HG03469 (cell line): ENCODE measurements around the gene EVL.
"Not testable (repeated sequence)": the region's sequence is repeated elsewhere in the genome, so short reads cannot be mapped to it uniquely, and the experiment has no call there.

Experiments used
- ATAC-seq: cut with Tn5 transposase; IDR thresholded peaks from one replicate; pipeline ENCODE4 v1.9.1; 2021; ENCODE audit warnings: mild to moderate bottlenecking, moderate library complexity, moderate number of reproducible peaks; ENCODE audit not compliant: unreplicated experiment

Gene EVL

DNA sequence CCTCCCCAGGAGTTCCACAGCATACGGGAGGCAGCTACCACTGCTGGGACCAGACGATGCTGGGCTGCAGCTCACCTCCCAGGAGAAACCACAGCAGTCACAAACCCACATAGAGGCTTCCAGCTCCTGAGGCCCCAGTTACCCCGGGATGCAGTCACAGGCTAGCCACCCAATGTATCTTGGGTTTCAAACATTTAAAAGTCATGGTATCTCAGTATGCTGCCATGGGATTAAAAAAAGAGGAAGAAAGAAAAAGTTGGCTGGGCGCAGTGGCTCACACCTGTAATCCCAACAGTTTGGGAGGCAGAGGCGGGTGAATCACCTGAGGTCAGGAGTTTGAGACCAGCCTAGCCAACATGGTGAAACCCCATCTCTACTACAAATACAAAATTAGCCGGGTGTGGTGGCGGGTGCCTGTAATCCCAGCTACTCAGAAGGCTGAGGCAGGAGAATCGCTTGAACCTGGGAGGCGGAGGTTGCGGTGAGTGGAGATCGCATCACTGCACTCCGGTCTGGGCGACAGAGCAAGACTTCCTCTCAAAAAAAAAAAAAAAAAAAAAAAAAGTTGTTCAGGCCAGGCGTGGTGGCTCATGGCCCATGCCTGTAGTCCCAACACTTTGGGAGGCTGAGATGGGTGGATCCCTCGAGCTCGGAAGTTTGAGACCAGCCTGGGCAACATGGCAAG, 92.5 kb downstream of the EVL start:
- not testable (repeated sequence) for ATAC-seq

- no peak for ATAC-seq
Observed at GRCh38 chr14:100158566-100159093, 93.4 kb downstream of the EVL start.

DNA sequence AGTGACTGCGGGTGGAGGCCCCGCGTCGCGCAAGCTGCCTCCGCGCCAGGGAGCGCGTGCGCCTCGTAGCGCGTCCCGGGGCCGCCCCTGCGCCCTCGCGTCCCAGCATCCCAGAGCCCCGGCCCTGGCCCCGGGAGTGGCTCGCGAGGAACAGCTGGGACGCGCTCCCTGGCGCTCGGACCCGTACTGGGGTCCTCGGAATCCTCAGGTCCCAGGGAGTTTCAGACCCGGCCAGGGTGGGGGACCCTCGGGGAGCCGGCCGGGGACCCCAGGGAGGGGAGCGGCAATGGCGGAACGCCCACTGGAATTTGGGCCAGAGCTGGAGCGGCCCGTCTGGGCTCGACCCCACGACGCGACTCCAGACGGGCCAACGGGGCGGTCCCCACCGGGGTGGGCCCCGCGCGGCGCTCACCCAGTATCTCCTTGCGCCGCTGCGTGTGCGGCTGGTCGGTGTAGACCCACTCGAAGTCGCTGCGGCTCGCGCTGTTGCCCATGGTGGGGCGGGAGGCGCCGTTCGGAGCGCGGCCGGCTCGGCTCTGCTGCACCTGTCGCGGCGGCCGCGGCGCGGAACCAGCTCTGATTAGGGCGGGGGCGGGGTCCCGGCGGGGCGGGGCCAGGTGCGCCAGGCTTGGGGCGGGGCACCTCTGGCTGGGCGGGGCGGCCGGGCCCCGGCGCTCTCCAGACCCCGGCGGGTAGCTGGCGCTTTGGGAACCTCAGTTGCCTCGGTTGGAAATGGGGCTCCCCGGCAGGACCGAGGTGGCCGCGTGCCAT, 94.1 kb downstream of the EVL start, which contains the start of gene DEGS2:
DEGS2 (minus strand) TSS at position 552 of the 771 bp plus-strand sequence; CDS start at position 494, 58 bp downstream.
- no peak for ATAC-seq

- no peak for ATAC-seq
Observed at GRCh38 chr14:100159865-100160533, 94.8 kb downstream of the EVL start.

- ATAC-seq = no peak
Observed at GRCh38 chr14:100160534-100160916, 95.3 kb downstream of the EVL start.

- ATAC-seq = no peak
Observed at GRCh38 chr14:100165376-100165775, 100.2 kb downstream of the EVL start.

GRCh38 chr14:100165831-100166440, 100.7 kb downstream of the EVL start:
- ATAC-seq = no peak

DNA sequence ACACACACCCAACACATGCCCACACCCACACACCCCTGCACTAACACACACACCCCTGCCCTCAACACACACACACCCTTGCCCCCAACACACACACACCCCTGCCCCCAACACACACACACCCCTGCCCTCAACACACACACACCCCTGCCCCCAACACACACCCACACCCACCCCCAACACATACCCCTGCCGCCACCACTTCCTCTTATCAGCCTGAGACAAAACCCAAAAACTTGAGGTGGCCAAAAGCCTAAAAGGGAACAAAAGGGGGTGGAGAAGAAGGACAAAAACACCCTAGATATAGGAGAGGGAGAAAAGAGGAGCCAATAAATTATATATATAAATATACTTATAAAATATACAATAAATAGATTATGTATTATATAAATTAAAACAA, 103.3 kb downstream of the EVL start:
- no peak for ATAC-seq

- no peak for ATAC-seq
Observed at GRCh38 chr14:100170880-100171279, 105.7 kb downstream of the EVL start.

- ATAC-seq = no peak
Observed at GRCh38 chr14:100172811-100173210, 107.6 kb downstream of the EVL start.

GRCh38 chr14:100173353-100173752, 108.1 kb downstream of the EVL start:
- no peak for ATAC-seq

GRCh38 chr14:100176811-100177327, 111.6 kb downstream of the EVL start:
- ATAC-seq = no peak

DNA sequence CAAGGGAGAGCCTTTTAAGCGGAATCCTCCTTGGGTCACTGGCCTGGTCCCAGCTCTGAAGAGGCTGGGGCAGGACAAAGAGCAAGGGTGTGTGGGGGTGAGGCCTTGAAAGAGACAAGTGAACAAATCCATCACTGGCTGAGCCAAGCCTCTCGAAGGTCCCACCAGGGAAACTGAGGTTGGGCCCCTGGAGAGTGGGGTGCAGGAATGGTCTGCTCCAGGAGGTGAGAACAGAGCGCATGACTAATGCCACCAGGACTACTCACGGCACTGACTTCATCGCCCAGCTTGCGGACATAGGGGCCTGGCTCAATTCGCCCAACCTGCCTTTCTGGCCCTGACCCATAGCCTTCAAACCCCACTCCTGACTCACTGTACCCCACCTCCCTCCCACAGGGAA, 113.5 kb downstream of the EVL start:
- ATAC-seq = no peak

DNA sequence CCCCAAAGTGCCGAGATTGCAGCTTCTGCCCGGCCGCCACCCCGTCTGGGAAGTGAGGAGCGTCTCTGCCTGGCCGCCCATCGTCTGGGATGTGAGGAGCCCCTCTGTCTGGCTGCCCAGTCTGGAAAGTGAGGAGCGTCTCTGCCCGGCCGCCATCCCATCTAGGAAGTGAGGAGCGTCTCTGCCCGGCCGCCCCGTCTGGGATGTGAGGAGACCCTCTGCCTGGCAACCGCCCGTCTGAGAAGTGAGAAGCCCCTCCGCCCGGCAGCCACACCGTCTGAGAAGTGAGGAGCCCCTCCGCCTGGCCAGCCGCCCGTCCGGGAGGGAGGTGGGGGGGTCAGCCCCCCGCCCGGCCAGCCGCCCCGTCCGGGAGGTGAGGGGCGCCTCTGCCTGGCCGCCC, 115.4 kb downstream of the EVL start:
- ATAC-seq = not testable (repeated sequence)

- not testable (repeated sequence) for ATAC-seq
Observed at GRCh38 chr14:100181876-100182551, 116.8 kb downstream of the EVL start.

DNA sequence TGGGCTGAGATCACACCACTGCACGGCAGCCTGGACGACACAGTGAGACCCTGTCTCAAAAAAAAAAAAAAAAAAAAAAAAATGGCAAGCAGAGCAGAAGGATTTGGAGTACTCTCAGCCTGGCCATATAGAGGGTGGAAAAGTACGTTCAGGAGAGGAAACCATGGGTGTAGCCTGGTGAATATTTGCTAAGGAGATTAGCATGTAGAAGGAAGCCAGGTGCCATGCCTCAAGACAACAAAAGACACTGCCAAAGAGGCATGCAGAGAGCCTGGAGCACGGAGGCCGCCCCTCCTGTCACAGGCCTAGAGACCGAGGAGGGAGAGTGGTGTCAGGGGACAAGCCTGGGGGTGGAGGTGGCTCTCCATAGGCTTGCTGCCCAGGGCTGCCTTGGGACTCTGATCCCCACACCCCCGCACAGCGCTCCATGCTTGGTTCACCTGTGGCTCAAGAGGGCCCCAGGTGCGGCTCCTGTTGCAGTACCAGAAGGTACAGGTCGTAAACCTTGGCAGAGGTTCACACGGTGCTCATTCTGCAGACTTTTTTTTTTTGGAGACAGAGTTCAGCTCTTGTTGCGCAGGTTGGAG, 122.1 kb downstream of the EVL start:
- ATAC-seq = no peak

DNA sequence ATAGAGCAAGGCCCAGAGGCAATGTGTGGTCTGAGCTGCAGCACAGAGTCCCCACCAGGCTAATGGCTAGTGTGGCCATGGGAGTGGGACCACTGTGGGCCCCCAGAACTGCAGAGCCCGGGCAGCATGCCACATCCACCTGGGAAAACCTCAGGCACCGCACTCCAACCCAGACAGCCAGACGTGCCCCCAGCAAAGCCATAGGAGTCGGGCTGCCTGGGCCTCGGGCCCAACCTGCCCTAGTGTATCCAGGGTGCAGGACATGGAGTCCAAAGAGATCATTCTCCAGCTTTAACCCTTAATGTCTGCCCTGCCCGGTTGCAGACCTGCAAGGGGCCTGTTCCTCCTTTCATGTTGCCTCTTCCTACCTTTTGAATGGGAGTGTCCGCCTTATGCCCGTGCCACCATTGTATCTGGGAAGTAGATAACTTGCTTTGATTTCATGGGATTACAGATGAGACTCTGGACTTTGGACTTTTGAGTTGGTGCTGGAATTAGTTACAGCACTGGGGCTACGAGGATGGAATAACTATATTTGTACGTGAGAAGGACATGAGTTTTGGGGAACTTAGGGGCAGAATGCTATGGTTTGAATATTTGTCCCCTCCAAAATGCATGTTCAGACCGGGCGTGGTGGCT, 123.3 kb downstream of the EVL start:
- ATAC-seq = no peak

- no peak for ATAC-seq
Observed at GRCh38 chr14:100190126-100190525, 124.9 kb downstream of the EVL start.

DNA sequence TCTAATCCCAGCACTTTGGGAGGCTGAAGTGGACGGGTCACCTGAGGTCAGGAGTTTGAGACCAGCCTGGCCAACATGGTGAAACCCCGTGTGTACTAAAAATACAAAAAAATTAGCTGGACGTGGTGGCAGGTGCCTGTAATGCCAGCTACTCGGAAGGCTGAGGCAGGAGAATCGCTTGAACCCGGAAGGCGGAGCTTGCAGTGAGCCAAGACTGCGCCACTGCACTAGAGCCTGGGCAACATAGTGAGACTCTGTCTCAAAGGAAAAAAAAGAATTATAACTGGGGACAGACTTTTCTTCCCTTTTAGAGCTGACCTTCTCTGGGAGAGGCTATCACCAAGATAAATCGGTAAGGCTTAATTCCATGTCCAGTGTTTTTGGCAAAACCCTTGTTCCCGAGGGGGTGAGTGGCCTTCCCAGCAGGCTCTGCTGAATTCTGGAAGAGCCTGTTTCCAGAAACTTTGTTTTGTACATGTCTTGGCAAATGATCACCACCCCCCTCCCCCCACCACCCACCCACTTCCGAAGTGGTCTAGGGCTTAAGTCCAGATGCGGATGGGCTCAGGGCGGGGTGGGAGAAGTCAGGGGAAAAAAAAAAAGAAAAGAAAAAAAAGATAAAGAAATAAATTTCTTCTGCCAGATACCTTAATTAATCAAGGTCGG, 126.5 kb downstream of the EVL start:
- ATAC-seq = no peak
